GM12878 (cell line): ENCODE measurements around the gene BTG1. TPM values are rescaled to one million over a fixed set of nuclear protein-coding genes. Genes with fewer than 3 reads are reported as not detected.

ENCODE experiments used
- ATAC-seq: fragments of 200-7000 bp; cut with Tn5 transposase; 3 replicates; pipeline ENCODE4 v1.9.1; 2020; ENCODE audit warnings: mild to moderate bottlenecking, moderate library complexity
- BruUV-seq: library from RNA; stranded (reverse); fragments of 400-500 nt; replicated peaks from 2 replicates; lab custom pipeline; 2021; lab: Mats Ljungman, UMichigan
- CTCF ChIA-PET: fragments of 300-600 bp; sonication (Branson Sonifier 250); formaldehyde crosslinking; extraction: SDS; loops from one replicate; lab custom pipeline; 2021; ENCODE audit warnings: inconsistent platforms; lab: Yijun Ruan, JAX
- POLR2A ChIA-PET: fragments of 350-600 bp; formaldehyde crosslinking; extraction: SDS; loops from one replicate; lab custom pipeline; 2021; ENCODE audit warnings: inconsistent platforms; lab: Charles Lee
- RAD21 ChIA-PET: fragments of 300-600 bp; sonication (Branson Sonifier 250); formaldehyde crosslinking; loops from one replicate; lab custom pipeline; 2023; ENCODE audit warnings: antibody characterized with exemption; ENCODE audit not compliant: unreplicated experiment; lab: Charles Lee
- SMC1A ChIA-PET: fragments of 300-600 bp; sonication (Branson Sonifier 250); formaldehyde crosslinking; loops from one replicate; lab custom pipeline; 2023; ENCODE audit not compliant: unreplicated experiment, uncharacterized antibody; lab: Charles Lee
- DNase-seq: peaks from one replicate; pipeline ENCODE4 v3.0.0-alpha.2; 2011; ENCODE audit warnings: low read depth, low spot score
- FAIRE-seq: peaks from 3 replicates; lab custom pipeline; 2011; peaks lifted over from hg19 to GRCh38; lab: Jason Lieb, UNC
- H2AFZ ChIP-seq: 2 replicates; pipeline ENCODE4 v1.6.0; 2011; ENCODE audit warnings: low read depth, low read length, control low read depth; ENCODE audit not compliant: control insufficient read depth
- H3K27ac ChIP-seq: 2 replicates; pipeline ENCODE4 v1.5.1; 2011; ENCODE audit warnings: control low read depth; ENCODE audit not compliant: control insufficient read depth, insufficient read depth
- H3K27me3 ChIP-seq, 2 experiments: replicated peaks in 1 of 2; 2 replicates each; pipeline versions ENCODE4 v1.6.0 to v1.6.1; 2011; ENCODE audit warnings: low read length in 1 of 2; ENCODE audit not compliant: control insufficient read depth in 2 of 2, insufficient read depth in 2 of 2
- H3K36me3 ChIP-seq, 2 experiments: 2 replicates each; pipeline ENCODE4 v1.5.1; 2011; ENCODE audit warnings: low read length in 1 of 2; ENCODE audit not compliant: control insufficient read depth in 2 of 2, insufficient read depth in 2 of 2
- H3K4me1 ChIP-seq: 2 replicates; pipeline ENCODE4 v1.6.1; 2011; ENCODE audit warnings: mild to moderate bottlenecking, low read length, moderate library complexity, mixed read lengths; ENCODE audit not compliant: control insufficient read depth, insufficient read depth
- H3K4me2 ChIP-seq: 2 replicates; pipeline ENCODE4 v1.6.0; 2011; ENCODE audit warnings: control low read depth; ENCODE audit not compliant: control insufficient read depth, insufficient read depth
- H3K4me3 ChIP-seq: fragments of 200-600 bp; sonication (generic); 2 replicates; pipeline ENCODE4 v1.5.1; 2016
- H3K79me2 ChIP-seq: 2 replicates; pipeline ENCODE4 v1.6.0; 2011; ENCODE audit warnings: low read length; ENCODE audit not compliant: control insufficient read depth, insufficient read depth
- H3K9ac ChIP-seq: 2 replicates; pipeline ENCODE4 v1.8.0; 2011; ENCODE audit warnings: low read length, control low read depth, mixed read lengths; ENCODE audit not compliant: control insufficient read depth, insufficient read depth
- H3K9me3 ChIP-seq: replicated peaks from 3 replicates; pipeline ENCODE4 v1.5.1; 2011; ENCODE audit warnings: mild to moderate bottlenecking, low read length; ENCODE audit not compliant: control insufficient read depth, insufficient read depth
- H4K20me1 ChIP-seq: 2 replicates; pipeline ENCODE4 v1.6.0; 2011; ENCODE audit not compliant: control insufficient read depth, insufficient read depth
- LARP7 ChIP-seq: fragments of 450-650 bp; IDR thresholded peaks from 2 replicates; pipeline ENCODE4 v1.6.1; 2017; ENCODE audit warnings: mild to moderate bottlenecking
- MTA2 ChIP-seq: fragments of 450-650 bp; IDR thresholded peaks from 2 replicates; pipeline ENCODE4 v1.6.1; 2016; ENCODE audit warnings: low read depth, mild to moderate bottlenecking, moderate library complexity
- NR2C2 ChIP-seq: IDR thresholded peaks from 2 replicates; pipeline ENCODE4 v1.6.1; 2011; ENCODE audit warnings: borderline replicate concordance, low read depth; ENCODE audit not compliant: control insufficient read depth, insufficient read length
- NR2F1 ChIP-seq: fragments of 450-650 bp; conservative IDR thresholded peaks from 2 replicates; pipeline ENCODE4 v1.6.1; 2017; ENCODE audit warnings: mild to moderate bottlenecking
- RFX5 ChIP-seq: IDR thresholded peaks from 2 replicates; pipeline ENCODE4 v1.6.1; 2011; ENCODE audit warnings: low read depth, low read length, improper control_type of control experiment
- SUZ12 ChIP-seq: fragments of 200-600 bp; sonication (generic); IDR thresholded peaks from one replicate; pipeline ENCODE4 v1.6.1; 2018; ENCODE audit warnings: antibody characterized with exemption, mild to moderate bottlenecking; ENCODE audit not compliant: unreplicated experiment
- ZNF384 ChIP-seq: IDR thresholded peaks from 2 replicates; pipeline ENCODE4 v1.6.1; 2012; ENCODE audit warnings: low read depth, mild to moderate bottlenecking, low read length, improper control_type of control experiment, borderline replicate concordance
- WGBS: methylation state at CpG from one replicate; pipeline ENCODE4 v1.1.6; 2016; ENCODE audit warnings: low lambda C conversion rate; ENCODE audit not compliant: insufficient replicate concordance, insufficient coverage; ENCODE audit errors: missing lambda C conversion rate; 5-methylcytosine and 5-hydroxymethylcytosine counted together
- in situ Hi-C: fragments of 300-500 bp; cut with MboI; formaldehyde crosslinking; loops from 9 replicates; pipeline ENCODE4 v1.14.3; 2018; ENCODE audit warnings: mixed read lengths
- intact Hi-C: fragments of 100-400 bp; cut with micrococcal nuclease; formaldehyde crosslinking; loops from one replicate; pipeline ENCODE4 v1.14.2; 2022; ENCODE audit not compliant: unreplicated experiment
- polyA plus RNA-seq, 11 experiments: library from polyadenylated mRNA; depleted of rRNA in 4 of 11; unstranded in 6 of 11; stranded (reverse) in 5 of 11; fragments of >200 nt; fragmentation: Nextera tagmentation in 4 of 11; fragmentation: Illumina TruSeq in 1 of 11; extraction: Ambion mirVana in 4 of 11; extraction: Trizol in 1 of 11; gene quantifications; 1 replicate in 1 of 11; 2 replicates in 10 of 11; pipeline versions ENCODE4 v1.2.1 to v1.2.3, GENCODE V29; 2011 to 2016; ENCODE audit warnings: inconsistent platforms in 2 of 11, missing spikeins in 2 of 11, low read depth in 1 of 11
- total RNA-seq, 4 experiments: library from RNA; depleted of rRNA in 3 of 4; stranded (reverse); fragments of >200 nt in 3 of 4; fragmentation: Illumina TruSeq in 1 of 4; extraction: Trizol in 1 of 4; gene quantifications; 2 replicates each; pipeline versions ENCODE4 v1.2.1 to v1.2.3, GENCODE V29; 2013 to 2021
- TF ChIP-seq, protein P1 (sequence below): IDR thresholded peaks from 2 replicates; pipeline ENCODE4 v1.6.1; 2012; ENCODE audit warnings: low read length, inconsistent platforms
- TF ChIP-seq, protein P2 (sequence below): fragments of 450-650 bp; IDR thresholded peaks from 2 replicates; pipeline ENCODE4 v1.6.1; 2017; ENCODE audit warnings: antibody characterized with exemption, mild to moderate bottlenecking, moderate library complexity
- TF ChIP-seq, protein P3 (sequence below): IDR thresholded peaks from 2 replicates; pipeline ENCODE4 v1.6.1; 2011; ENCODE audit warnings: mild to moderate bottlenecking, low read depth, low read length, moderate library complexity; ENCODE audit not compliant: insufficient replicate concordance

Gene BTG1
- total and polyA plus RNA-seq, 10 of the 15 experiments (the other 5 are each of a cell fraction or from before 2014, with no cell fraction given) = 23.7 to 194 (median 56.4) TPM

DNA sequence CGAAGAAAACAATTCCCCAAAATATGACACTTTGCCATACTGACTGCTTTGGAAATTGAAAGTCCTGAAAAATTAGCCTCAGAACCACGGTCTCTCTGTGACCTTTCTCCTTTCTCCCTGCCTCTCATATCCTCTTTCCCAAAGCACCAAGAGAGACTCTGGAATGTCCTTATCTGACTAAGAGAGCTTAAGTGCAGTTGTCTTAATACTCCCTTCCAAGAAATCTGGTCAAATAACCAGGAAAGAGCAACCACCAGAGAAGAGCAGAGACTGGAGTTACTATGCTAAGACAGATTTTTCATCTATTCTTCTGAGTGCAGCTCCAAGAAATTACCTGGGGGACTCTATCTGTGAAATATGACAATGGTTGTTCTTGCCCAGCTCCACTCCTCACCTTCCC, 10.5 kb upstream of the BTG1 start:
- no peak overlapping the region for H3K27ac ChIP-seq
- intact Hi-C loops = loop anchor here (5.0 kb wide), 1 partner anchor 51 kb away; no protein-coding TSS in a partner anchor
- POLR2A ChIA-PET = interaction anchor here (5.2 to 19.5 kb wide), 2 partner anchors 8 to 15 kb away, joined by 31 to 222 read pairs; partner anchors contain the start of gene BTG1

DNA sequence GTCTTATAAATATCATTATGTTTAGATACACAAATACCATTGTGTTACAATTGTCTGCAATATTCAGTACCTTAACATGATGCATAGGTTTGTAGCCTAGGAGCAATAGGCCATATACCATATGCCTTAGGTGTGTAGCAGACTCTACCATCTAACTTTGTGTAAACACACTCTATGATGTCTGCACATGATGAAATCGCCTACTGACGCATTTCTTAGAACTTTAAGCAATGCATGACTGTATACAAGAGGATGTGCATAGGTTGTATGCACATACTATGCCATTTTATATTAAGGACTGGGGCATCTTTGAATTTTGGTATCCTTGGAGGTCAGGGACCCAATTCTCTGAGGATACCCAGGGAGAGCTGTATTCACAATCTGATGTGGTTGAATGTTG, 10.1 kb upstream of the BTG1 start:
- Histone ChIP-seq H3K4me1 (peaks cover 21% of the 10 kb centered on the region), H2AFZ (no peak overlapping the region), H3K4me2 (no peak overlapping the region), H3K9ac (no peak overlapping the region), H3K27me3 (no peaks in the 10 kb centered on the region), H3K27ac (no peak overlapping the region), H3K4me3 (no peak overlapping the region), H3K36me3 (no peaks in the 10 kb centered on the region), H4K20me1 (no peaks in the 10 kb centered on the region), H3K79me2 (no peaks in the 10 kb centered on the region), H3K9me3 (no peaks in the 10 kb centered on the region)
- no peak for FAIRE-seq
- ChIA-PET CTCF (interaction anchor here (1.4 to 2.0 kb wide), 2 partner anchors 13 to 344 kb away, joined by 3 to 4 read pairs; no protein-coding TSS in a partner anchor), POLR2A (interaction anchor here (19.5 kb wide), 1 partner anchor 8 kb away, joined by 222 read pairs; the partner anchor contains the start of gene BTG1), RAD21 (interaction anchor here (3.0 to 4.9 kb wide), 2 partner anchors 11 to 15 kb away, joined by 26 to 52 read pairs; partner anchors contain the start of gene BTG1), SMC1A (interaction anchor here (0.7 to 11.0 kb wide), 10 partner anchors 9 to 253 kb away, joined by 3 to 120 read pairs (median 4); partner anchors contain the start of gene BTG1)
- no peak for DNase-seq
- BruUV-seq = no TSS peak
- no peak for ATAC-seq
- in situ Hi-C loops (no loop called here), intact Hi-C loops (loop anchor here (5.0 kb wide), 1 partner anchor 52 kb away; no protein-coding TSS in a partner anchor)
- WGBS = 39% methylated on average over 2 of the region's 2 CpGs
- TF ChIP-seq, protein P1, sequence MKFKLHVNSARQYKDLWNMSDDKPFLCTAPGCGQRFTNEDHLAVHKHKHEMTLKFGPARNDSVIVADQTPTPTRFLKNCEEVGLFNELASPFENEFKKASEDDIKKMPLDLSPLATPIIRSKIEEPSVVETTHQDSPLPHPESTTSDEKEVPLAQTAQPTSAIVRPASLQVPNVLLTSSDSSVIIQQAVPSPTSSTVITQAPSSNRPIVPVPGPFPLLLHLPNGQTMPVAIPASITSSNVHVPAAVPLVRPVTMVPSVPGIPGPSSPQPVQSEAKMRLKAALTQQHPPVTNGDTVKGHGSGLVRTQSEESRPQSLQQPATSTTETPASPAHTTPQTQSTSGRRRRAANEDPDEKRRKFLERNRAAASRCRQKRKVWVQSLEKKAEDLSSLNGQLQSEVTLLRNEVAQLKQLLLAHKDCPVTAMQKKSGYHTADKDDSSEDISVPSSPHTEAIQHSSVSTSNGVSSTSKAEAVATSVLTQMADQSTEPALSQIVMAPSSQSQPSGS = no peak
- TF ChIP-seq NR2C2 (no peak), MTA2 (no peak), SUZ12 (no peak), ZNF384 (no peak), NR2F1 (no peak)
- TF ChIP-seq, protein P2, sequence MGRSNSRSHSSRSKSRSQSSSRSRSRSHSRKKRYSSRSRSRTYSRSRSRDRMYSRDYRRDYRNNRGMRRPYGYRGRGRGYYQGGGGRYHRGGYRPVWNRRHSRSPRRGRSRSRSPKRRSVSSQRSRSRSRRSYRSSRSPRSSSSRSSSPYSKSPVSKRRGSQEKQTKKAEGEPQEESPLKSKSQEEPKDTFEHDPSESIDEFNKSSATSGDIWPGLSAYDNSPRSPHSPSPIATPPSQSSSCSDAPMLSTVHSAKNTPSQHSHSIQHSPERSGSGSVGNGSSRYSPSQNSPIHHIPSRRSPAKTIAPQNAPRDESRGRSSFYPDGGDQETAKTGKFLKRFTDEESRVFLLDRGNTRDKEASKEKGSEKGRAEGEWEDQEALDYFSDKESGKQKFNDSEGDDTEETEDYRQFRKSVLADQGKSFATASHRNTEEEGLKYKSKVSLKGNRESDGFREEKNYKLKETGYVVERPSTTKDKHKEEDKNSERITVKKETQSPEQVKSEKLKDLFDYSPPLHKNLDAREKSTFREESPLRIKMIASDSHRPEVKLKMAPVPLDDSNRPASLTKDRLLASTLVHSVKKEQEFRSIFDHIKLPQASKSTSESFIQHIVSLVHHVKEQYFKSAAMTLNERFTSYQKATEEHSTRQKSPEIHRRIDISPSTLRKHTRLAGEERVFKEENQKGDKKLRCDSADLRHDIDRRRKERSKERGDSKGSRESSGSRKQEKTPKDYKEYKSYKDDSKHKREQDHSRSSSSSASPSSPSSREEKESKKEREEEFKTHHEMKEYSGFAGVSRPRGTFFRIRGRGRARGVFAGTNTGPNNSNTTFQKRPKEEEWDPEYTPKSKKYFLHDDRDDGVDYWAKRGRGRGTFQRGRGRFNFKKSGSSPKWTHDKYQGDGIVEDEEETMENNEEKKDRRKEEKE = no peak

More for the DNA sequence above, 10.5 kb upstream of the BTG1 start:
- Histone ChIP-seq H3K79me2 (no peaks in the 10 kb centered on the region), H3K27me3 (no peaks in the 10 kb centered on the region), H2AFZ (no peak overlapping the region)
- ChIA-PET CTCF (interaction anchor here (1.2 to 2.0 kb wide), 4 partner anchors 8 to 345 kb away, joined by 3 to 5 read pairs (median 4); partner anchors contain the start of gene BTG1), RAD21 (interaction anchor here (0.7 to 4.9 kb wide), 4 partner anchors 11 to 260 kb away, joined by 3 to 52 read pairs (median 14); partner anchors contain the start of gene BTG1)
- no peak for TF ChIP-seq LARP7
- no peak for TF ChIP-seq RFX5
- TF ChIP-seq, protein P3, sequence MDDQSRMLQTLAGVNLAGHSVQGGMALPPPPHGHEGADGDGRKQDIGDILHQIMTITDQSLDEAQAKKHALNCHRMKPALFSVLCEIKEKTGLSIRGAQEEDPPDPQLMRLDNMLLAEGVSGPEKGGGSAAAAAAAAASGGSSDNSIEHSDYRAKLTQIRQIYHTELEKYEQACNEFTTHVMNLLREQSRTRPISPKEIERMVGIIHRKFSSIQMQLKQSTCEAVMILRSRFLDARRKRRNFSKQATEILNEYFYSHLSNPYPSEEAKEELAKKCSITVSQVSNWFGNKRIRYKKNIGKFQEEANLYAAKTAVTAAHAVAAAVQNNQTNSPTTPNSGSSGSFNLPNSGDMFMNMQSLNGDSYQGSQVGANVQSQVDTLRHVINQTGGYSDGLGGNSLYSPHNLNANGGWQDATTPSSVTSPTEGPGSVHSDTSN = no peak
- TF ChIP-seq, all 136 proteins: peak for 0
- no TSS peak for BruUV-seq
- Histone ChIP-seq H3K4me2 (peak overlapping the region; percentile 60; the same call in 1 of the 2 replicates), H4K20me1 (no peaks in the 10 kb centered on the region), H3K4me3 (no peak overlapping the region; the same call in 1 of the 2 replicates), H3K4me1 (peaks cover 21% of the 10 kb centered on the region), H3K36me3 (no peaks in the 10 kb centered on the region), H3K9ac (no peak overlapping the region), H3K9me3 (no peaks in the 10 kb centered on the region)
- SMC1A ChIA-PET = interaction anchor here (0.7 to 11.0 kb wide), 10 partner anchors 9 to 253 kb away, joined by 3 to 120 read pairs (median 4); partner anchors contain the start of gene BTG1
- ATAC-seq = no peak
- in situ Hi-C loops = no loop called here
- FAIRE-seq = no peak
- DNase-seq = no peak
- 0% methylated on average over 2 of the region's 2 CpGs for WGBS
